Measurements from ENCODE around the gene TSEN2. TPM values are rescaled to one million over a fixed set of nuclear protein-coding genes. Genes with fewer than 3 reads are reported as not detected.

TSEN2 gene
- total RNA-seq, 2 experiments from 2014 or later, result 33.2 to 41.4 TPM

DNA sequence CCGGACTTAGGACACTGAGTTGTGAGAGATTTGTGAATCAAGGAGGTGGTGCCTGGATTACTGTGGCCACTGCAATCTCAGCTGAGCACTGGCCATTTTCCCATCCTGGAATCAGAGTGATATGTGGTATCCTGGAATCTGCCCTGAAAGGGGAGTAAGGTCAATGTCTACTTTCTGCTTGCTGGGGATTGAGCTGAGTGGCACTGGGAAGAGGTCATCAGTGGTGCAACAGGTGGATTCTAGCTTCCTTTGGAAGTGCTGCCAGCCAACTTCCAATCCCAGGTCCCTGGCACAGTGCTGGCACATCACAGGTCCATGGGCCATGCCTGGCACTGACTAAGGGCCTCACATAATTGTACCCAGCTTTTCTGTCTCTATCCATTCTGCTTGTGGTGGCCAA, 20.6 kb upstream of the TSEN2 start:
- Histone ChIP-seq H3K4me2 (ENCODE audit: low read length) (no peak overlapping the region), H3K36me3 (ENCODE audit: insufficient read depth, low read length) (no peaks in the 10 kb centered on the region), H3K79me2 (ENCODE audit: insufficient read depth, low read depth, low read length) (no peaks in the 10 kb centered on the region), H3K4me3 (ENCODE audit: low read depth, low read length, poor library complexity, severe bottlenecking) (no peak overlapping the region), H2AFZ (ENCODE audit: low read length) (no peak overlapping the region), H3K9me2 (ENCODE audit: insufficient read depth, low read length) (no peaks in the 10 kb centered on the region), H3K27ac (ENCODE audit: low read depth, low read length, poor library complexity, severe bottlenecking) (no peak overlapping the region), H4K20me1 (ENCODE audit: insufficient read depth, low read length) (no peaks in the 10 kb centered on the region), H3K4me1 (ENCODE audit: insufficient read depth, low read length, poor library complexity, severe bottlenecking) (no peaks in the 10 kb centered on the region), H3K9me3 (ENCODE audit: low read length) (no peaks in the 10 kb centered on the region)
- no peak for DNase-seq (ENCODE audit: low spot score)
- BruUV-seq (replicated peaks), result no TSS peak
- ChIA-PET POLR2A (no interaction called here), CTCF (ENCODE audit: unreplicated experiment) (no interaction called here)
- TF ChIP-seq EZH2phosphoT487 (IDR thresholded peaks at IDR 0.05; ENCODE audit: borderline replicate concordance, low read depth, low read length), result no peak
- TF ChIP-seq, protein P1, sequence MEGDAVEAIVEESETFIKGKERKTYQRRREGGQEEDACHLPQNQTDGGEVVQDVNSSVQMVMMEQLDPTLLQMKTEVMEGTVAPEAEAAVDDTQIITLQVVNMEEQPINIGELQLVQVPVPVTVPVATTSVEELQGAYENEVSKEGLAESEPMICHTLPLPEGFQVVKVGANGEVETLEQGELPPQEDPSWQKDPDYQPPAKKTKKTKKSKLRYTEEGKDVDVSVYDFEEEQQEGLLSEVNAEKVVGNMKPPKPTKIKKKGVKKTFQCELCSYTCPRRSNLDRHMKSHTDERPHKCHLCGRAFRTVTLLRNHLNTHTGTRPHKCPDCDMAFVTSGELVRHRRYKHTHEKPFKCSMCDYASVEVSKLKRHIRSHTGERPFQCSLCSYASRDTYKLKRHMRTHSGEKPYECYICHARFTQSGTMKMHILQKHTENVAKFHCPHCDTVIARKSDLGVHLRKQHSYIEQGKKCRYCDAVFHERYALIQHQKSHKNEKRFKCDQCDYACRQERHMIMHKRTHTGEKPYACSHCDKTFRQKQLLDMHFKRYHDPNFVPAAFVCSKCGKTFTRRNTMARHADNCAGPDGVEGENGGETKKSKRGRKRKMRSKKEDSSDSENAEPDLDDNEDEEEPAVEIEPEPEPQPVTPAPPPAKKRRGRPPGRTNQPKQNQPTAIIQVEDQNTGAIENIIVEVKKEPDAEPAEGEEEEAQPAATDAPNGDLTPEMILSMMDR (conservative IDR thresholded peaks at IDR 0.05; ENCODE audit: low read length), result no peak
- intact Hi-C loops (cut with micrococcal nuclease; ENCODE audit: unreplicated experiment), result no loop called here

DNA sequence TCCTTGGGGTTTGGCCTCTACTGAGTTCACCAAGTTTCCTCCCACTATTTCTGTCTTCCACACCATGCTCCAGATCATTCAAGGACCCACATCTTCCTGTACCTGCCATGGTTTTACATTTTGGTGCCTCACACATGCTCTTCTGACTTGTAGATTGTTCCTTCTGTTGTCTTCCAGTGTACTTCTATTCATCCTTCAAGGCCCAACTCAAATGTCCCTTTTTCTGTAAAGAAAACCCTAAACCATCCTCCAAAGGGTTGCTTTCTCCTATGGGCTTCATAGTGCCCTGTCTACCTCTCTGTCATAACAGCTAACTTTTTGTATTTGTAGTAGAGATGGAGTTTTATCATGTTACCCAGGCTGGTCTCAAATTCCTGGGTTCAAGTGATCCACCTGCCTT, 20.1 kb upstream of the TSEN2 start:
- Histone ChIP-seq H3K27ac (ENCODE audit: low read depth, low read length, poor library complexity, severe bottlenecking) (no peak overlapping the region), H3K4me2 (ENCODE audit: low read length) (no peak overlapping the region), H3K4me3 (ENCODE audit: low read depth, low read length, poor library complexity, severe bottlenecking) (no peak overlapping the region), H4K20me1 (ENCODE audit: insufficient read depth, low read length) (no peaks in the 10 kb centered on the region), H3K79me2 (ENCODE audit: insufficient read depth, low read depth, low read length) (no peaks in the 10 kb centered on the region), H2AFZ (ENCODE audit: low read length) (no peak overlapping the region), H3K9me3 (ENCODE audit: low read length) (no peaks in the 10 kb centered on the region), H3K36me3 (ENCODE audit: insufficient read depth, low read length) (no peaks in the 10 kb centered on the region), H3K4me1 (ENCODE audit: insufficient read depth, low read length, poor library complexity, severe bottlenecking) (no peaks in the 10 kb centered on the region), H3K9me2 (ENCODE audit: insufficient read depth, low read length) (no peaks in the 10 kb centered on the region)
- TF ChIP-seq, protein P1 (conservative IDR thresholded peaks at IDR 0.05; ENCODE audit: low read length), result no peak
- no peak for TF ChIP-seq EZH2phosphoT487 (IDR thresholded peaks at IDR 0.05; ENCODE audit: borderline replicate concordance, low read depth, low read length)
- DNase-seq (ENCODE audit: low spot score), result no peak
- ChIA-PET POLR2A (interaction anchor here (1.1 kb wide), 1 partner anchor 16 kb away, joined by 6 read pairs; no protein-coding TSS in a partner anchor), CTCF (ENCODE audit: unreplicated experiment) (no interaction called here)
- intact Hi-C loops (cut with micrococcal nuclease; ENCODE audit: unreplicated experiment), result no loop called here
- BruUV-seq (replicated peaks), result no TSS peak

DNA sequence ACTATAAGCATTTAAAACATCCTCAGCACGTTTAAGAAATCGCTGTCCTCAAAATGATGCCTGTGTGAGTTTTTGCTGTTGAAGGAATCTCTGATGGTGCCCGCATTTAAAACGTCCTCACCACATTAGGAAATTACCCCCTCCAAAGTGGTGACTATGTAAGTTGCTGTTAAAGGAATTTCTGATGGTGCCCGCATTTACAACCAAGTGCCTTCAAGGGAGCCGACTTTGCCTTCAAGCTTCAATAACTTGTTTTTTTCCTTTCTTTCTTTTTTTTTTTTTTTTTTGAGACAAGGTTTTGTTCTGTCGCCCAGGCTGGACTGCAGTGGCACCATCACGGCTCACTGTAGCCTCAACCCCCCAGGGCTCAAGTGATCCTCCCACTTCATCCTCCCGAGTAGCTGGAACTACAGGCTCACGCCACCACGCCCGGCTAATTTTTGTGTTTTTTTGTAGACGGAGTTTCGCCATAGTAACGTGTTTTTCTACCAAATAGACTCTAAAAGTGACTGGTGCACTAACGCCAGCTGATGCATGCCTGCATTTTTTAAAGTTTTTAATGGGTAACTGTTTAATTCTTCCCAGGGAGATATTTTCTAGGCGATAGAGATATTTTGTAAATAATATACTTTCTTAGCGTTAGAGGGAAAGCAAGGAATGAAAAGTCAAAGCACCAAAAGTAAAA, 19.0 kb upstream of the TSEN2 start:
- POLR2A ChIA-PET, result interaction anchor here (1.1 kb wide), 1 partner anchor 15 kb away, joined by 6 read pairs; no protein-coding TSS in a partner anchor
- Histone ChIP-seq H3K9me2 (ENCODE audit: insufficient read depth, low read length) (no peaks in the 10 kb centered on the region), H3K4me2 (ENCODE audit: low read length) (no peak overlapping the region), H3K4me1 (ENCODE audit: insufficient read depth, low read length, poor library complexity, severe bottlenecking) (no peaks in the 10 kb centered on the region), H3K36me3 (ENCODE audit: insufficient read depth, low read length) (no peaks in the 10 kb centered on the region), H3K9me3 (ENCODE audit: low read length) (no peaks in the 10 kb centered on the region), H3K79me2 (ENCODE audit: insufficient read depth, low read depth, low read length) (no peaks in the 10 kb centered on the region), H3K27ac (ENCODE audit: low read depth, low read length, poor library complexity, severe bottlenecking) (no peak overlapping the region), H4K20me1 (ENCODE audit: insufficient read depth, low read length) (no peaks in the 10 kb centered on the region), H2AFZ (ENCODE audit: low read length) (no peak overlapping the region), H3K4me3 (ENCODE audit: low read depth, low read length, poor library complexity, severe bottlenecking) (no peak overlapping the region)
- DNase-seq (ENCODE audit: low spot score), result no peak
- CTCF ChIA-PET (ENCODE audit: unreplicated experiment), result interaction anchor here (0.6 kb wide), 1 partner anchor 284 kb away, joined by 3 read pairs; no protein-coding TSS in a partner anchor
- TF ChIP-seq, protein P1 (conservative IDR thresholded peaks at IDR 0.05; ENCODE audit: low read length), result no peak
- no peak for TF ChIP-seq EZH2phosphoT487 (IDR thresholded peaks at IDR 0.05; ENCODE audit: borderline replicate concordance, low read depth, low read length)
- no TSS peak for BruUV-seq (replicated peaks)
- intact Hi-C loops (cut with micrococcal nuclease; ENCODE audit: unreplicated experiment), result no loop called here
